Measurements from ENCODE around the gene EMILIN3. TPM values are rescaled to one million over a fixed set of nuclear protein-coding genes. Genes with fewer than 3 reads are reported as not detected.

The EMILIN3 gene
- total RNA-seq, 1 experiment from 2014 or later: 1.7 TPM

DNA sequence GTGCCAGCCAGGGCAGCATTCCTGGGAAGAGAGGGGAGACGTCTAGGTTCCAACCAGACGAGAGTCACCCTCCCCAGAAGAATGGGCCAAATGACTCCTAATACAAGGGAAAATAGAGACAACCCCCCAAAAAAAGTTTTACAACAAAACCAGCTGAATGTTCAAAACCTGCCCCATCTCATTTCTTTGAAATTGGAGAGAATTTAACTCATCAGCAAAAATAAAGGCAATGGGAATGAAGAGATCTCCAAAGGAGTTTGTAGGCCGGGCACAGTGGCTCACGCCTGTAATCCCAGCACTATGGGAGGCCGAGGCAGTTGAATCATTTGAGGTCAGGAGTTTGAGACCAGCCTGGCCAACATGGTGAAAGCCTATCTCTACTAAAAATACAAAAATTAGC is 9.7 kb upstream of the EMILIN3 start:
- TF ChIP-seq EZH2 (IDR thresholded peaks at IDR 0.05; ENCODE audit: borderline replicate concordance, low read depth, low read length, poor library complexity, severe bottlenecking) (no peak), CTCF (conservative IDR thresholded peaks at IDR 0.05; ENCODE audit: low read depth, low read length) (no peak)

GRCh38 chr20:41375846-41376245 is 9.2 kb upstream of the EMILIN3 start:
- CTCF ChIA-PET: no interaction called here

More for the DNA sequence above, 9.7 kb upstream of the EMILIN3 start:
- ChIA-PET POLR2A (ENCODE audit: low non-redundant PET) (no interaction called here), CTCF (no interaction called here)
- Histone ChIP-seq H3K27me3 (replicated peaks; ENCODE audit: insufficient read depth, low read depth, low read length, poor library complexity) (peaks cover 3% of the 10 kb centered on the region), H3K4me1 (ENCODE audit: insufficient read depth, low read length, poor library complexity, severe bottlenecking) (no peaks in the 10 kb centered on the region), H3K9me3 (ENCODE audit: low read depth, low read length, poor library complexity, severe bottlenecking) (no peaks in the 10 kb centered on the region), H3K4me3 (ENCODE audit: low read depth, low read length, poor library complexity, severe bottlenecking) (no peak overlapping the region), H3K27ac (ENCODE audit: low read depth, low read length, poor library complexity, severe bottlenecking) (no peak overlapping the region), H3K36me3 (ENCODE audit: insufficient read depth, low read length, poor library complexity, severe bottlenecking) (no peaks in the 10 kb centered on the region)
- no peak for DNase-seq (ENCODE audit: low spot score)
- no TSS peak for BruUV-seq (replicated peaks)
- intact Hi-C loops (cut with micrococcal nuclease; ENCODE audit: unreplicated experiment): no loop called here

DNA sequence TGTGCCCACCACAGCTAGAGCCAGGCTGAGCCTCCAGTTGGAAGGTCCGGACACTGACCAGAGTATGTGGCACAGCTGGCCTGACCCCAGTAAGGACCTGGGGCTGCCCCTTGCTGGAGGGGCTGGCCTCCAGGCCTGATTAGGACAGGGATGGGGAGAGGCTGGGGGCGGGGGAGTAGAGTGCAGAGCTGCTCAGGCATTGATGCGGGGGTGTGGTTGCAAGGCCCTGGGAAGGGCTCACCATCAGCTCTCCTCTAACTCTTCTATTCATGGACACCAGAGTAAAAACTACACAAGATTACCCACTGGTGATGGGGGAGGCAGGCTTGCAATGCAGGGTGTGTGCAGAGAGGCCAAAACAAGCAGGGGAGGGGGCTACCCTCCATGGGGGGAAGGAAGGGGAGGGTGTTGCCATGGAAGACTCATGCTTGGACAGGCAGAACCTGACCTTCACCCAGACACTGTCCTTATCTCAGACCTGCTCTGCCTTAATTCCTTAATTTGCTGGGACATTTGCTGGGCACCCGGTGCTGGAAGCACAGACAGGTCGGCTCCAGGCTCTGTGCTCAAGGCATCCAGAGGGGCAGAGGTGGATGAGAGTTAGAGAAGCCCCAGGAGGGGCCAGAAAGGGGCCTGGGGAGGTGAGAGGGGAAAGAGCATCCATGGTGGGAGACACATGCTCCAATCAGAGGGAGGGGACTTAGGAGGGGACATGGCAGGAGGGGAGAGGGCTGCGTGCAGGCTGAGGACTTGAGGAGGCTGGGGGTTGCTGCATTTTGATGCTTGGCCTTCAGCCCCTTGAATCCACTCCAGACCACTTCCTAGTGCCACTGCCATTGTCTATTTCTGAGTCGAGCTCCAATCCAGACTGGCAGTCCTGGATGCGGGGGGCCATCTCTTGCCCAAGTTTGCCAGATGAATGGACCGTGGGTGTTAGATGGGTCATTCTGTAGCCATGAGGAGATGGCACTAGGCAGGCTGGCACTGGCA is 7.6 kb upstream of the EMILIN3 start:
- BruUV-seq (replicated peaks): no TSS peak
- intact Hi-C loops (cut with micrococcal nuclease; ENCODE audit: unreplicated experiment): no loop called here

More at GRCh38 chr20:41375846-41376245, 9.2 kb upstream of the EMILIN3 start:
- H3K9me3 ChIP-seq (ENCODE audit: low read depth, low read length, poor library complexity, severe bottlenecking): no peaks in the 10 kb centered on the region
- DNase-seq (ENCODE audit: low spot score): no peak
- peaks cover 3% of the 10 kb centered on the region for H3K27me3 ChIP-seq (replicated peaks; ENCODE audit: insufficient read depth, low read depth, low read length, poor library complexity)
- no peaks in the 10 kb centered on the region for H3K36me3 ChIP-seq (ENCODE audit: insufficient read depth, low read length, poor library complexity, severe bottlenecking)
- intact Hi-C loops (cut with micrococcal nuclease; ENCODE audit: unreplicated experiment): no loop called here
- no peak overlapping the region for H3K4me3 ChIP-seq (ENCODE audit: low read depth, low read length, poor library complexity, severe bottlenecking)
- no TSS peak for BruUV-seq (replicated peaks)
- no peak overlapping the region for H3K27ac ChIP-seq (ENCODE audit: low read depth, low read length, poor library complexity, severe bottlenecking)
- POLR2A ChIA-PET (ENCODE audit: low non-redundant PET): no interaction called here
- TF ChIP-seq EZH2 (IDR thresholded peaks at IDR 0.05; ENCODE audit: borderline replicate concordance, low read depth, low read length, poor library complexity, severe bottlenecking) (no peak), CTCF (conservative IDR thresholded peaks at IDR 0.05; ENCODE audit: low read depth, low read length) (no peak)
- H3K4me1 ChIP-seq (ENCODE audit: insufficient read depth, low read length, poor library complexity, severe bottlenecking): no peaks in the 10 kb centered on the region

More for the DNA sequence above, 7.6 kb upstream of the EMILIN3 start:
- POLR2A ChIA-PET (ENCODE audit: low non-redundant PET): no interaction called here
- Histone ChIP-seq H3K36me3 (ENCODE audit: insufficient read depth, low read length, poor library complexity, severe bottlenecking) (no peaks in the 10 kb centered on the region), H3K4me1 (ENCODE audit: insufficient read depth, low read length, poor library complexity, severe bottlenecking) (no peaks in the 10 kb centered on the region), H3K27ac (ENCODE audit: low read depth, low read length, poor library complexity, severe bottlenecking) (no peak overlapping the region), H3K9me3 (ENCODE audit: low read depth, low read length, poor library complexity, severe bottlenecking) (no peaks in the 10 kb centered on the region), H3K27me3 (replicated peaks; ENCODE audit: insufficient read depth, low read depth, low read length, poor library complexity) (no peaks in the 10 kb centered on the region), H3K4me3 (ENCODE audit: low read depth, low read length, poor library complexity, severe bottlenecking) (no peak overlapping the region)
- TF ChIP-seq CTCF (conservative IDR thresholded peaks at IDR 0.05; ENCODE audit: low read depth, low read length) (no peak), EZH2 (IDR thresholded peaks at IDR 0.05; ENCODE audit: borderline replicate concordance, low read depth, low read length, poor library complexity, severe bottlenecking) (no peak)
- CTCF ChIA-PET: interaction anchor here (0.6 kb wide), 2 partner anchors 263 to 386 kb away, joined by 3 to 19 read pairs; no protein-coding TSS in a partner anchor
- DNase-seq (ENCODE audit: low spot score): no peak
